HepG2 (cell line): ENCODE results near the gene MFRP. TPM values are rescaled to one million over a fixed set of nuclear protein-coding genes. Genes with fewer than 3 reads are reported as not detected.
A peak's percentile ranks its signal among the peaks of the same experiment; 100 is the strongest.

Experiments used
- ELF4 ChIP-seq: sonication (generic); formaldehyde crosslinking; IDR thresholded peaks from 2 replicates; pipeline ENCODE4 v1.5.0; 2020; ENCODE audit warnings: missing genetic modification reagents, mild to moderate bottlenecking, moderate library complexity, borderline replicate concordance
- GABPA ChIP-seq, 2 experiments: IDR thresholded peaks; 2 replicates each; pipeline ENCODE4 v1.6.1; 2011 to 2016; ENCODE audit warnings: low read depth in 2 of 2, low read length in 1 of 2, missing biosample characterization in 1 of 2, missing genetic modification characterization in 1 of 2
- HDAC2 ChIP-seq: sonication (generic); formaldehyde crosslinking; IDR thresholded peaks from 2 replicates; pipeline ENCODE4 v1.4.0; 2020; ENCODE audit warnings: missing genetic modification reagents
- KDM5A ChIP-seq: fragments of 200-600 bp; sonication (generic); IDR thresholded peaks from 2 replicates; pipeline ENCODE4 v1.7.0; 2018; ENCODE audit warnings: antibody characterized with exemption, mild to moderate bottlenecking, low read length, borderline replicate concordance
- NR2F6 ChIP-seq, 2 experiments: IDR thresholded peaks; 2 replicates each; pipeline ENCODE4 v1.6.1; 2016; ENCODE audit warnings: antibody characterized with exemption in 1 of 2, mild to moderate bottlenecking in 1 of 2
- ONECUT2 ChIP-seq: sonication (generic); formaldehyde crosslinking; IDR thresholded peaks from 2 replicates; pipeline ENCODE4 v1.4.0; 2020; ENCODE audit warnings: missing genetic modification reagents
- PHF8 ChIP-seq: sonication (generic); formaldehyde crosslinking; IDR thresholded peaks from 2 replicates; pipeline ENCODE4 v1.5.0; 2020; ENCODE audit warnings: missing genetic modification reagents
- PRMT3 ChIP-seq: sonication (generic); formaldehyde crosslinking; IDR thresholded peaks from 2 replicates; pipeline ENCODE4 v1.8.1; 2022; ENCODE audit warnings: low read depth, mild to moderate bottlenecking, moderate library complexity, missing genetic modification reagents, borderline replicate concordance
- RFX3 ChIP-seq: IDR thresholded peaks from 2 replicates; pipeline ENCODE4 v1.6.1; 2016; ENCODE audit warnings: missing biosample characterization, missing genetic modification reagents
- RXRA ChIP-seq: sonication (generic); formaldehyde crosslinking; IDR thresholded peaks from 2 replicates; pipeline ENCODE4 v1.5.1; 2020; ENCODE audit warnings: missing genetic modification reagents
- TAF15 ChIP-seq: fragments of 200-400 bp; formaldehyde crosslinking; IDR thresholded peaks from one replicate; pipeline ENCODE4 v1.6.1; 2018; ENCODE audit warnings: mild to moderate bottlenecking, low read depth, low read length; ENCODE audit not compliant: poor library complexity, severe bottlenecking
- TBX2 ChIP-seq: sonication (generic); formaldehyde crosslinking; IDR thresholded peaks from 2 replicates; pipeline ENCODE4 v1.5.0; 2020; ENCODE audit warnings: missing genetic modification reagents, mild to moderate bottlenecking, borderline replicate concordance
- TOE1 ChIP-seq: sonication (generic); formaldehyde crosslinking; IDR thresholded peaks from 2 replicates; pipeline ENCODE4 v1.4.0; 2020; ENCODE audit warnings: mild to moderate bottlenecking, missing genetic modification reagents
- XRCC5 ChIP-seq: fragments of 200-400 bp; formaldehyde crosslinking; optimal IDR thresholded peaks from 2 replicates; pipeline ENCODE3; 2017; ENCODE audit warnings: mild to moderate bottlenecking, low read length
- ZNF12 ChIP-seq: sonication (generic); formaldehyde crosslinking; IDR thresholded peaks from 2 replicates; pipeline ENCODE4 v1.5.0; 2020; ENCODE audit warnings: missing genetic modification reagents
- ZNF282 ChIP-seq: fragments of 450-650 bp; IDR thresholded peaks from 2 replicates; pipeline ENCODE4 v1.6.1; 2018; ENCODE audit not compliant: partially characterized antibody
- ZNF382 ChIP-seq: sonication (generic); formaldehyde crosslinking; IDR thresholded peaks from 2 replicates; pipeline ENCODE4 v1.5.0; 2020; ENCODE audit warnings: missing genetic modification reagents, mild to moderate bottlenecking, borderline replicate concordance
- ZNF747 ChIP-seq: sonication (generic); formaldehyde crosslinking; IDR thresholded peaks from 2 replicates; pipeline ENCODE4 v1.8.1; 2023; ENCODE audit warnings: missing genetic modification reagents, mild to moderate bottlenecking, borderline replicate concordance
- polyA plus RNA-seq, 8 experiments: library from polyadenylated mRNA; depleted of rRNA in 3 of 8; stranded (reverse) in 7 of 8; unstranded in 1 of 8; fragments of >200 nt; fragmentation: Illumina TruSeq in 4 of 8; extraction: Trizol in 4 of 8; gene quantifications; 2 replicates each; pipeline versions ENCODE4 v1.2.1 to v1.2.3, GENCODE V29; 2011 to 2016; ENCODE audit warnings: low read depth in 4 of 8, missing spikeins in 1 of 8, mixed read lengths in 1 of 8; ENCODE audit not compliant: insufficient read depth in 1 of 8
- total RNA-seq, 5 experiments: library from RNA; depleted of rRNA; stranded (reverse); fragments of >200 nt; fragmentation: Illumina TruSeq; extraction: Trizol; gene quantifications; 2 replicates each; pipeline ENCODE4 v1.2.3, GENCODE V29; 2016; ENCODE audit warnings: low read depth in 1 of 5
- TF ChIP-seq, protein P1 (sequence below): IDR thresholded peaks from 2 replicates; pipeline ENCODE4 v1.6.1; 2018; ENCODE audit warnings: missing genetic modification reagents, mild to moderate bottlenecking, missing compliant biosample characterization
- TF ChIP-seq, protein P2 (sequence below): sonication (generic); formaldehyde crosslinking; conservative IDR thresholded peaks from 2 replicates; pipeline ENCODE4 v1.8.0; 2022; ENCODE audit warnings: low read depth, missing genetic modification reagents
- TF ChIP-seq, protein P3 (sequence below): sonication (generic); formaldehyde crosslinking; IDR thresholded peaks from 2 replicates; pipeline ENCODE4 v1.4.0; 2020; ENCODE audit warnings: missing genetic modification reagents, borderline replicate concordance
- TF ChIP-seq, protein P4 (sequence below): sonication (generic); formaldehyde crosslinking; conservative IDR thresholded peaks from 2 replicates; pipeline ENCODE4 v1.8.0; 2022; ENCODE audit warnings: mild to moderate bottlenecking, moderate library complexity, missing genetic modification reagents
- TF ChIP-seq, protein P5 (sequence below): fragments of 450-650 bp; IDR thresholded peaks from 2 replicates; pipeline ENCODE4 v1.6.1; 2016

Gene MFRP
- total and polyA plus RNA-seq, 2 of the 13 experiments (the other 11 are each of a cell fraction or from before 2014, with no cell fraction given), result not detected

GRCh38 chr11:119352857-119353260 lies 6.4 kb upstream of the MFRP start (continued):
- TF ChIP-seq, protein P1, sequence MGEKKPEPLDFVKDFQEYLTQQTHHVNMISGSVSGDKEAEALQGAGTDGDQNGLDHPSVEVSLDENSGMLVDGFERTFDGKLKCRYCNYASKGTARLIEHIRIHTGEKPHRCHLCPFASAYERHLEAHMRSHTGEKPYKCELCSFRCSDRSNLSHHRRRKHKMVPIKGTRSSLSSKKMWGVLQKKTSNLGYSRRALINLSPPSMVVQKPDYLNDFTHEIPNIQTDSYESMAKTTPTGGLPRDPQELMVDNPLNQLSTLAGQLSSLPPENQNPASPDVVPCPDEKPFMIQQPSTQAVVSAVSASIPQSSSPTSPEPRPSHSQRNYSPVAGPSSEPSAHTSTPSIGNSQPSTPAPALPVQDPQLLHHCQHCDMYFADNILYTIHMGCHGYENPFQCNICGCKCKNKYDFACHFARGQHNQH (CRISPR knock-in tag), result peak; percentile 46; the same call in 1 of the 2 replicates
- TF ChIP-seq PRMT3 (CRISPR knock-in tag) (no peak), PHF8 (no peak), ONECUT2 (CRISPR knock-in tag) (no peak), HDAC2 (peak; percentile 85), RFX3 (CRISPR knock-in tag) (peak; percentile 86), TBX2 (CRISPR knock-in tag) (peak; percentile 21; the same call in 1 of the 2 replicates), NR2F6 (IDR thresholded peaks at IDR 0.05) (no peak), NR2F6 (CRISPR knock-in tag; IDR thresholded peaks at IDR 0.05) (0 out of 2 replicates have a peak, but pooled peaks have one; percentile 38), XRCC5 (peak; percentile 77), ZNF282 (no peak), TAF15 (no peak), RXRA (no peak; the same call in 1 of the 2 replicates), KDM5A (no peak), ELF4 (CRISPR knock-in tag) (no peak), TOE1 (CRISPR knock-in tag) (no peak), ZNF382 (CRISPR knock-in tag) (no peak), ZNF12 (CRISPR knock-in tag) (no peak), GABPA (IDR thresholded peaks at IDR 0.05; ENCODE audit: low read depth, low read length) (no peak), GABPA (CRISPR knock-in tag; IDR thresholded peaks at IDR 0.05; ENCODE audit: low read depth) (no peak), ZNF747 (CRISPR knock-in tag) (no peak)
- TF ChIP-seq, protein P2, sequence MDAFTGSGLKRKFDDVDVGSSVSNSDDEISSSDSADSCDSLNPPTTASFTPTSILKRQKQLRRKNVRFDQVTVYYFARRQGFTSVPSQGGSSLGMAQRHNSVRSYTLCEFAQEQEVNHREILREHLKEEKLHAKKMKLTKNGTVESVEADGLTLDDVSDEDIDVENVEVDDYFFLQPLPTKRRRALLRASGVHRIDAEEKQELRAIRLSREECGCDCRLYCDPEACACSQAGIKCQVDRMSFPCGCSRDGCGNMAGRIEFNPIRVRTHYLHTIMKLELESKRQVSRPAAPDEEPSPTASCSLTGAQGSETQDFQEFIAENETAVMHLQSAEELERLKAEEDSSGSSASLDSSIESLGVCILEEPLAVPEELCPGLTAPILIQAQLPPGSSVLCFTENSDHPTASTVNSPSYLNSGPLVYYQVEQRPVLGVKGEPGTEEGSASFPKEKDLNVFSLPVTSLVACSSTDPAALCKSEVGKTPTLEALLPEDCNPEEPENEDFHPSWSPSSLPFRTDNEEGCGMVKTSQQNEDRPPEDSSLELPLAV (CRISPR knock-in tag), result no peak
- TF ChIP-seq, protein P3, sequence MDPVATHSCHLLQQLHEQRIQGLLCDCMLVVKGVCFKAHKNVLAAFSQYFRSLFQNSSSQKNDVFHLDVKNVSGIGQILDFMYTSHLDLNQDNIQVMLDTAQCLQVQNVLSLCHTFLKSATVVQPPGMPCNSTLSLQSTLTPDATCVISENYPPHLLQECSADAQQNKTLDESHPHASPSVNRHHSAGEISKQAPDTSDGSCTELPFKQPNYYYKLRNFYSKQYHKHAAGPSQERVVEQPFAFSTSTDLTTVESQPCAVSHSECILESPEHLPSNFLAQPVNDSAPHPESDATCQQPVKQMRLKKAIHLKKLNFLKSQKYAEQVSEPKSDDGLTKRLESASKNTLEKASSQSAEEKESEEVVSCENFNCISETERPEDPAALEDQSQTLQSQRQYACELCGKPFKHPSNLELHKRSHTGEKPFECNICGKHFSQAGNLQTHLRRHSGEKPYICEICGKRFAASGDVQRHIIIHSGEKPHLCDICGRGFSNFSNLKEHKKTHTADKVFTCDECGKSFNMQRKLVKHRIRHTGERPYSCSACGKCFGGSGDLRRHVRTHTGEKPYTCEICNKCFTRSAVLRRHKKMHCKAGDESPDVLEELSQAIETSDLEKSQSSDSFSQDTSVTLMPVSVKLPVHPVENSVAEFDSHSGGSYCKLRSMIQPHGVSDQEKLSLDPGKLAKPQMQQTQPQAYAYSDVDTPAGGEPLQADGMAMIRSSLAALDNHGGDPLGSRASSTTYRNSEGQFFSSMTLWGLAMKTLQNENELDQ, result no peak
- TF ChIP-seq, protein P4, sequence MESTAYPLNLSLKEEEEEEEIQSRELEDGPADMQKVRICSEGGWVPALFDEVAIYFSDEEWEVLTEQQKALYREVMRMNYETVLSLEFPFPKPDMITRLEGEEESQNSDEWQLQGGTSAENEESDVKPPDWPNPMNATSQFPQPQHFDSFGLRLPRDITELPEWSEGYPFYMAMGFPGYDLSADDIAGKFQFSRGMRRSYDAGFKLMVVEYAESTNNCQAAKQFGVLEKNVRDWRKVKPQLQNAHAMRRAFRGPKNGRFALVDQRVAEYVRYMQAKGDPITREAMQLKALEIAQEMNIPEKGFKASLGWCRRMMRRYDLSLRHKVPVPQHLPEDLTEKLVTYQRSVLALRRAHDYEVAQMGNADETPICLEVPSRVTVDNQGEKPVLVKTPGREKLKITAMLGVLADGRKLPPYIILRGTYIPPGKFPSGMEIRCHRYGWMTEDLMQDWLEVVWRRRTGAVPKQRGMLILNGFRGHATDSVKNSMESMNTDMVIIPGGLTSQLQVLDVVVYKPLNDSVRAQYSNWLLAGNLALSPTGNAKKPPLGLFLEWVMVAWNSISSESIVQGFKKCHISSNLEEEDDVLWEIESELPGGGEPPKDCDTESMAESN, result no peak
- TF ChIP-seq, protein P5, sequence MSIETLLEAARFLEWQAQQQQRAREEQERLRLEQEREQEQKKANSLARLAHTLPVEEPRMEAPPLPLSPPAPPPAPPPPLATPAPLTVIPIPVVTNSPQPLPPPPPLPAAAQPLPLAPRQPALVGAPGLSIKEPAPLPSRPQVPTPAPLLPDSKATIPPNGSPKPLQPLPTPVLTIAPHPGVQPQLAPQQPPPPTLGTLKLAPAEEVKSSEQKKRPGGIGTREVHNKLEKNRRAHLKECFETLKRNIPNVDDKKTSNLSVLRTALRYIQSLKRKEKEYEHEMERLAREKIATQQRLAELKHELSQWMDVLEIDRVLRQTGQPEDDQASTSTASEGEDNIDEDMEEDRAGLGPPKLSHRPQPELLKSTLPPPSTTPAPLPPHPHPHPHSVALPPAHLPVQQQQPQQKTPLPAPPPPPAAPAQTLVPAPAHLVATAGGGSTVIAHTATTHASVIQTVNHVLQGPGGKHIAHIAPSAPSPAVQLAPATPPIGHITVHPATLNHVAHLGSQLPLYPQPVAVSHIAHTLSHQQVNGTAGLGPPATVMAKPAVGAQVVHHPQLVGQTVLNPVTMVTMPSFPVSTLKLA, result peak; percentile 46
